GM21360 (cell line): ENCODE results near the gene INPP5A.

Experiments used
- ATAC-seq: cut with Tn5 transposase; IDR thresholded peaks from one replicate; pipeline ENCODE4 v1.9.1; 2021; ENCODE audit warnings: mild to moderate bottlenecking, moderate library complexity; ENCODE audit not compliant: unreplicated experiment

The INPP5A gene

DNA sequence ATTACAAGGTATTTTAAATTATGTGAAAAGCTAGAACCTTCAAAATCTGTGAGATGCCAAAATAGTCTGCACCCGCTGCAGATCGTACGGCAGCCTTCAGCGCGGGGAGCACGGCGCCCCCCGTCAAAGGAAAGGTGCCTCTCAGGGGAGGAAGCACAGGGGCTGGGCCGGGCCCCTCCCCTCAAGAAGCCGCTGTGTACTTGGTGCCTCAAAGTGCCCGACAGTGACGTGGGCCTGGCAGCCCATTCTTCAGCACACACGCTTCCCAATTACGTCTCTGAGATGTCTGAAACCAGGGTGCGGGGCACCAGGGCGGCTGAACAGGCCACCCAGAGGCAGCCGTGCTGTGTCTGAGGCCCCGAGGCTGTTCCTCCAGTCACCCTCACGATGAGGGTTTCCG is 116.1 kb downstream of the INPP5A start:
- no peak for ATAC-seq

DNA sequence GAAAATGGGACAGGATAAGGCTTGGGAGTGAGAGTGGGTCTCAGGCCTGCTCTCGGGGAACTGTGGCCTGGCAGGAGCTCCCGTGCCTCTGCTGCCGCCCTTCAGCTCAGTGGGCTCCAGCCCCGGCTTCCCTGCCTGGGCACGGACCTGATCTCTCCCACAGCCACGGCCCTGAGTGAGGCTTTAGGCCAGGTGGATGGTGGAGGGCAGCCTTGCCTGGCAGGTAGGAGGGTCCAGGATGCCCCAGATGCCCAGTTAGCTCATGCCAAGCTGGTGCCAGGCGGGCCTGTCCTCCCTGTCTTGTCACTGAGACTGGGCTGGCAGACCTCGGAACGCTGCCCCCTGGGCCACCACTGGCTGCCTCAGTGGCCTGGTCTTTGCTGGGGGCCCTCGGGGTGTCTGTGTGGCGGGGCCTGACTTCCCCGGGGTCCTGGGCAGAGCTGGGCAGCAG is 116.6 kb downstream of the INPP5A start:
- ATAC-seq: no peak

- no peak for ATAC-seq
Measured at GRCh38 chr10:132654708-132655661, 117.4 kb downstream of the INPP5A start.

- no peak for ATAC-seq
Measured at GRCh38 chr10:132655735-132656134, 118.1 kb downstream of the INPP5A start.

DNA sequence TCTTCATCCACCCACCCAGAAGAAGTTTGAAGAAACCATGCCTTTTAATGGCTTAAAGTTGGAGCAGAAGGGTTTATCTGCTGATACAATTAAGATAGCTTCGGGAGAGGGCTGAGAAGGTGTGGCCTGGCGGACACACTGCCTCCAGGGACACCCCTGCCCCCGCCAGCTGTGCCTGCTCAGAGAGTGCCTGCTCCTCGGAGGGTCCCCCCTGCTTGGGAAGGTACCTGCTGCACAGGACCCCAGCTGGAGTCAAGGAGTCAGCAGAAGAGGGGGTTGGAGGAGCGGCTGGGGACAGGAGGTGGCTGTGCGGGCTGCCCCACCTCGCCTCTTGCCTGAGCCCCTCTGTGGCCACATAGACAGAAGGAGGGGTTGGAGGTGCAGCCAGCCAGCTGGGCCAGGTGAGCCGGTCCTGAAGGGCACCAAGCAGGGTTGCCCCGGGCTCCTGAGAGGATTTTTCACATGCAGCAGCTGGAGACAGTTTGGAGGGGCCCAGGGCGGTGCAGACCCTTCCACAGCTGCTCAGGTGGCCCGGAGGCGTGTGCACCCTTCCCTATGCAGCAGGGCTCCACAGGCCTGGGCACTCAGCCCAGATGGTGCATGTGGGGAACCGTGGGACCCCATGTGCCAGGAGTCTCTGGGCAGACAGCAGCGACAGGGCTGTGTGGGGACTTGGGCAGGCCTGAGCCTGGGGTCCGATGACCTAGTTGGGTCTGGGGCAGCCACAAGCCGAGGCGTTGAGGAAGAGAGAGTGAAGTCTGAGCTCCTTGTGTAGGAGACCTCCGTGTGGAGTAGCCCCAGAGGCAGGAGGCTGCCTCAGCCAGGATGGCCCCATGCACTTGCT is 118.9 kb downstream of the INPP5A start:
- no peak for ATAC-seq

DNA sequence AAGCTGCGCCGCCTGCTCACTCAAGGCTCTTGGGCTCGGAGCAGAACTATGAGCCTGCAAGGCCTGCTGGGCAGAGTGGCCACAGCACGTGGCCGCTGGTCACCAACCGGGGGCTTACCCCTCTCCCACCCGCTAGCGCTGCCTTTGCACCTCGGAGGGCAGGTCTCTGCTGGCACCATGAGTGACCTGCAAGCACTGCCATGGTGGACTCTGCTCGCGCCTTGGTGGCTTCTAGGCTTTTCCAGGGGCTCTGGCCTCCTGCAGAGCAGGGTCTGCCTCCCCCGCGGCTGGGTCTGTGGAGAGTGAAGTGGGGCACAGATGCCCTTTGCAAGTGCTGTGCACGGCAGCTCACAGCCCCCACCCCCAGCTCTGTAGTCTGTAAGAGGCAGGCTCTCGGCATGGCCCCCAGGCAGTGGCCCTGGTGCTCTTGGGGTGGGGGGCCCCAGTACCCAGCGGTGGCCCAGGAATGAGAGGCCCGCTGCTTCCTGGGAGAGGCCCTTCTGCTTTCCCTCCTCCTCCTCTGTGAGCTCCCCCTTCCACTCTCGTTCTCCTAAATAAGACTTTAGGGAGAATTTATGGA is 119.6 kb downstream of the INPP5A start:
- ATAC-seq: no peak

GRCh38 chr10:132657748-132658147 is 120.2 kb downstream of the INPP5A start:
- no peak for ATAC-seq

- ATAC-seq: no peak
Measured at GRCh38 chr10:132658546-132659205, 121.1 kb downstream of the INPP5A start.

DNA sequence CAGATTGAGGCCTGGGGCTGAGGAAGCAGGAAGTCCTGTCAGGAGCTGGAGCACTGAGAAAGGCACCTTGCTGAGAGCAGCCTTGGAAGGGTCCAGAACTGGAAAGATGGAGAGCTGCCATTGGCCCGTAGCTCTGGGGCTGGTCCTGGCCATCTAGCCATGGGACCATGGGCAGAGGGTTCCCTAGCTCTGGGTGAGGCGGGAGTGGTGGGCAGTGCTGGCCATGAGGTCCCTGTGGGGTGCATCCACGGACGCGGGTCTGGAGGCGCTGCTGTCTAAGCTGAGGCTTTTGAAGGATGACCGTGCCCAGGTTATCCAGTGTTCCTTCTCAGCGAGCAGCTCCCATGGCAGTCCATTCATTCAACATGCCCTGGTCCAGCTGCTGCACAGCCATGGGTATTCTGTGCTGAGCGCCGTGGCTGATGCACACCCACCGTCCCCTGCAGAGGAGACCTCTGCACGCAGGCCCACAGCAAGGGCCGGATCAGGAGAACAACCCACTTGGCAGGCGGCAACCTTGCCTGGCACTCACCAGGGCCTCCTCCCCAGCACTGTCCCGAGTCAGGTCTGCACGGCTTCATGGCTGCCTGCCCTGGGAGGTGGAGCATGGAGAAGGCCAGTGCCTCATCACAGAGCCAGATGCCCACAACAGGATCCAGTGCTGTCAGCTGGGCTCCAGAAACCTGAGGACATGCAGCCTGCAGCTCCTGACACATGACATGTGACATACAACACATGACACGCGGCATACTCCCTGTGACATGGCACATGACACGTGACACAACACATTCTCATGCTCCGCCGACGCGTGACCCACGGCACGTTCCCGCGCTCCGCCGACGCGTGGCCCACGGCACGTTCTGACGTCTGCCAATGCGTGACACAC is 121.9 kb downstream of the INPP5A start:
- ATAC-seq: no peak

GRCh38 chr10:132660385-132660784 is 122.8 kb downstream of the INPP5A start:
- ATAC-seq: no peak

DNA sequence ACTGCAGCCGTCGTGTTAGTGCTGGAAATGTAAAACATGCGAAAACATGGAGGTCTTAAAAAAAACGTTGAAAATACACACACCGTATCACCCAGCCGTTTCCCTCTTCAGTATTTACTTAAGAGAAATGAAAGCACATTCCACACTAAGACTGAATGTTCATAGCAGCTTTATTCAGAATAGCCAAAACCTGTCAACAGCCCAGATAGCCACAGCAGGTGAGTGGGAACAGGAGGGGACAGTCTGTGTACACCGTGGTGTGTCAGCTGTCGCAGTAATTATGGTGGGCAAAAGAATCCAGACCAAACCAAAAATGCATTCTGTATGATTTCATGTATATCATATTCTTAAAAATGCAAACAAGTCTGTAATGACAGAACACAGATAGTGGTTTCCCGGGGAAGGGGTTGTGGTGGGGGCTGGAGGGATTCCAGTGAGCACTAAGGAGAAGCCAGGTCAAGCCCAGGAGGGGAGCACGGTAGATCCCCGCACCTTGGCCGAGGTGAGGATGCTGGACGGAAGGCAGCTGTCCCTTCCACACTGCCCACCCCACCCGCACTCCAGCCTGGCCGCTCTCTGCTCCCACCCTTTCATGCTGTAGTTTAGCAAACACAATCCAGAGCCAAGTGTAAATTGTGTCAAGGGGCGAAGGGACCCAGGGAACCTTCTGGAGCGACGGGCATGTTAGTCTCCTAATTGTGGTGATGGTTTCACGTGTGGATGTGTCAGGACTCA is 124.8 kb downstream of the INPP5A start:
- no peak for ATAC-seq

DNA sequence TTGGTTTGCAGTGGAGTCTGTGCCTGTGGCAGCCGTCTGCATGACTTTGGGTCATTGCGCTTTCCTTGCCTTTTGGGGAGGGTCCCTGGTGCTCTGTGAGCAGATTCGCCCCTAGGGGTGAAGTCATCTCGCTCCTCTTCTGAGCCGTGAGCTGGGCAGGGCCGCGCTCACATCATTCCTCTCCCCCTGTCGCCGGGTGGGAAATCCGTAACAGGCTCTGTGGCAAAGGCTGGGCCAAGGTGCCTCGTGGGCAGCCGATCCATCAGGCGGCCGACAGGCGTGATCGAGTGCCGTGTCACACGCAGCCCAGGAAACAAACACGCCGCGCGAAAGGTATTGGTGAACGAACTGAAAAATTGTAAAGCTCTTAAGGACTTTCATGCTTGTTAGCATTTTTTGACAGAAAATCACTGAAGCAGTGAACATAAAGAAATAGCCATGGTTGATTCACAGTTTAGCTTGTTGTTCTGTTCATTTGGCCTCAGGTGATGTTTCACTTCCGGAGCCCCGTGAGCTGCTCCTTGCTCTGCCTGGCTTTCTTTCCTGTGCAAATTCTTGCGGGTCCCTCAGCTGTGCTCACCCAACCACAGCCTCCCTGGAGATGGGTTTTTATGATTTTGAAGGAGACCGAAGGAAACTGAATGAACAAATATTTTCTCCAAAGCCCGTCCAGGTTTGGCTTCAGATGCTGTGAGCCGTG is 126.2 kb downstream of the INPP5A start:
- ATAC-seq: no peak

DNA sequence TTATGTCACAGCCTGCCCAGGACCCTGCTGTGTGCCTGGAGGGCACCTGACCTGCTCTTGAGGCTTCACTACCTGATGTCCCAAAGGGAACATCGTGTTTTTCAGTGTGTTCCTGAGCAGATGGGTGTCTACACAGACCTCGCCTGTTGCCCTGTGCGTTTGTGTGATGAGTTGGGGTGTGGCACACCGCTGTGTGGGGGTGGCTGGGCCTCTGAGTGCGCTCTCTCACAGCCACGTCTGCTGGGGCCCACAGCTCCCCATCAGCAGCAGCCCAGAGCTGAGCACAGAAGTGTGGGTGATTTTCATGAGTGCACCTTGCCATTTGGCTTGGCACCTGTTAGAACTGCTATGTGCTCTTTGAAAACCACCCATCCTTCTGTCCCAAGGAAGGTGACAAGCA is 126.8 kb downstream of the INPP5A start:
- no peak for ATAC-seq

DNA sequence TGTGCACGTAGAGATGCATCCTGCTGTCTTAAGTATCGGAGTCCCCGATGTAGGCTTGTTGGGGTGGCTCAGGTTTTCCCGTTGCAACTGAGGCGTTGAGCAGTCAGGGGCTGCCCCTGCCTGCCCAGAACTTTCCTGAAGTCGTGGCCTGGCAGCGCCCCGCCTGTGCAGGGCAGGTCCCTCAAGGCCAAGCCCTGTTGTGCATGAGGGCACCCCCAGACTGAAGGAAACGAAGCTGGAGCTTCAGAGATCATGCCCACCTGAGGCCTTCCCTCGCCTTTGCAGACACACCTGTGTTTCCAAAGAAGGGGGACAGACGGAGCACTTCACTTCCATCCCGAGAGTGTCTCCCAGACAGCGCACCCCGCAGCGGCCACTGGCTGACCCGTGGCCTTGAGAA is 127.3 kb downstream of the INPP5A start:
- ATAC-seq: no peak

GRCh38 chr10:132665946-132666704 is 128.5 kb downstream of the INPP5A start:
- ATAC-seq: no peak

GRCh38 chr10:132666705-132667341 is 129.2 kb downstream of the INPP5A start:
- ATAC-seq: no peak

- no peak for ATAC-seq
Measured at GRCh38 chr10:132667342-132668047, 129.9 kb downstream of the INPP5A start.
